GM21526 (cell line): ENCODE measurements around the gene NRIP2.

Source experiments
- ATAC-seq: cut with Tn5 transposase; IDR thresholded peaks from one replicate; pipeline ENCODE4 v1.9.1; 2021; ENCODE audit warnings: moderate library complexity; ENCODE audit not compliant: unreplicated experiment, low FRiP score

Gene NRIP2

GRCh38 chr12:2851931-2852330 is 17.1 kb upstream of the NRIP2 start:
- ATAC-seq: no peak

GRCh38 chr12:2845280-2845679 is 10.4 kb upstream of the NRIP2 start:
- ATAC-seq: no peak

- no peak for ATAC-seq
These were observed 10.0 kb upstream of the NRIP2 start for GRCh38 chr12:2844786-2845185.

- ATAC-seq: no peak
These were observed 8.1 kb upstream of the NRIP2 start for GRCh38 chr12:2842948-2843347.

GRCh38 chr12:2841056-2841650 is 6.3 kb upstream of the NRIP2 start:
- no peak for ATAC-seq

- no peak for ATAC-seq
These were observed 1.7 kb upstream of the NRIP2 start for GRCh38 chr12:2836574-2836973.

GRCh38 chr12:2835691-2836403 is 1.0 kb upstream of the NRIP2 start:
- ATAC-seq: no peak

GRCh38 chr12:2833810-2834209 is 1.0 kb downstream of the NRIP2 start:
- no peak for ATAC-seq

- ATAC-seq: no peak
These were observed 1.5 kb downstream of the NRIP2 start for GRCh38 chr12:2833327-2833726.

- ATAC-seq: no peak
These were observed 2.2 kb downstream of the NRIP2 start for GRCh38 chr12:2832550-2833127.

GRCh38 chr12:2829275-2829674 is 5.6 kb downstream of the NRIP2 start:
- no peak for ATAC-seq

GRCh38 chr12:2826721-2827515 is 7.9 kb downstream of the NRIP2 start:
- ATAC-seq: no peak

GRCh38 chr12:2826036-2826435 is 8.8 kb downstream of the NRIP2 start:
- ATAC-seq: no peak

GRCh38 chr12:2825132-2825531 is 9.7 kb downstream of the NRIP2 start:
- ATAC-seq: no peak

GRCh38 chr12:2824541-2824940 is 10.3 kb downstream of the NRIP2 start:
- no peak for ATAC-seq

- ATAC-seq: no peak
These were observed 11.4 kb downstream of the NRIP2 start for GRCh38 chr12:2823483-2823882.

GRCh38 chr12:2820432-2820831 is 14.4 kb downstream of the NRIP2 start:
- no peak for ATAC-seq

GRCh38 chr12:2819810-2820209 is 15.0 kb downstream of the NRIP2 start:
- ATAC-seq: no peak

- peak; percentile 38 for ATAC-seq
These were observed 21.3 kb downstream of the NRIP2 start for GRCh38 chr12:2813214-2814185.
